HG02884 (cell line): ENCODE measurements around the gene MAPKAP1.

Experiments
- ATAC-seq: cut with Tn5 transposase; IDR thresholded peaks from one replicate; pipeline ENCODE4 v1.9.1; 2021; ENCODE audit warnings: mild to moderate bottlenecking, moderate library complexity; ENCODE audit not compliant: unreplicated experiment

The MAPKAP1 gene

DNA sequence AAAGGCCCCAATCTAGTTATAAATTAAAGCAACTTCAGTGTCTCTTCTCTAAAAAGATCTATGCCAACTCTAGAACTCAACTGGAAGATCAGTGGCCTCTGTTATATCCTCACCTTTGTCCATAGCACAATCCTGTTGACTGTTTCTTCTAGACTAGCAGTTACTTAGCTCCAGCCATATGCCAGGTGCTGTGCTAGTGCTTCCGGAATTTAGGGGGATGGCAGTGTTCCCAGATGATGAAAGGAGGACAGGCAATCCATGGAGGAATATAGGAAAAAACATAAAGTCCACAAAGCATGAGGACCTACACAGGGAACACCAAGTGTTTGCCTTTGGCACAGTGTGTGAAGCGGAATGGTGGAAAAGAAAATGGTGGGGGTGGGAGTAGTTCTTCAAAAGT lies 214.3 kb downstream of the MAPKAP1 start:
- ATAC-seq = no peak

DNA sequence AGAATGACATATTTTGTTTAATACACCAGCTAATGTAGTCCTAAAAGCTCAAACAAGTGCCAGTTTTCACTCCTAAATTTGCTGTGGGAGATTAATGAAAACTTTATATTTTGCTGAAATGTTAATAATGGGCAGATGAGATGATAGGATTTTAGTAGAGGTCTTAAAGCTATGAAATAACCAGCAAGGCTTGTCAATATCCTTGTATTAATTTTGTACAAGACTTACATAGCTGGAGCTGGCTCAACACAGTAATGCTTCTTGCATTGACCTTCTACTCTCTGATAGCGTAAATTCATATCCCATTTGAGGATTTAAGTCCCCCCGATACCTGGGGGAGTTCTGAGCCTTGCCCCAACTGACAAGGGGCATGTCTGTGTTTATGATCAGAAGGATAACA lies 219.2 kb downstream of the MAPKAP1 start:
- no peak for ATAC-seq

DNA sequence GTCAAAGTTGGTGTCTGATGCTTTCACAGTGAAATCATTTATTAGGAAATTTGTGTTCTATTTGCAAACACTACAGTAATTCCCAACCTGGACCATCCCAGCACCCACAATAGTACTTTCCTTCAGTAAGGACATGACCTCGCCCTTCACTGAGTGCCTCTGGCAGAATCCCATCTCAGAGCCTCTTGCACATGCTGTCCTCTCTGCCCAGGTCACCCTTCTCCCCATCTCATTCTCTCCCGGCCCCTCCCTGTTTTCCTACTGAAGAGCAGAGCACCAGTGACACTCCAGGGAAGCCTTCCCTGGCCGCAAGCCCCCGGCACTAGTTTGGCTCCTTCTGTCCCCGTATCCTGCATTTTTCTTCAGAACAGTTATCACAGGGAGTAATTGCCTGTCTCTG lies 220.4 kb downstream of the MAPKAP1 start:
- ATAC-seq = no peak

DNA sequence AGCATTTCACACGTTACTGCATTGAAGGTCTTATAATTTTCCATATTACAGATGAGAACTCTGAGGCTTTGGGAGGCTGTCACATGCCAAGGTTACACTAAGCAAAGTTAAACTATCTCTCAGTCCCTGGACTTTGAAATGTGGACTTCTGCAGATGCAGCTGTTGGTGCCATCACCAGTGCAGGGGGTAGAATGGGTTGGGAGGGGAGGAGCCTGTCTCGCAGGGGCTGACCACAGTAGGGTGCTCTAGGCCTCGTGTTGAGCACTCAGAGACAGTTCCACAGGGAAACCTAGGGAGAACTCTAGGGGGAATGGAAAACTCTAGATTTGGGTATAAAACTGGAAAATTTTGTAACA lies 220.9 kb downstream of the MAPKAP1 start:
- no peak for ATAC-seq

DNA sequence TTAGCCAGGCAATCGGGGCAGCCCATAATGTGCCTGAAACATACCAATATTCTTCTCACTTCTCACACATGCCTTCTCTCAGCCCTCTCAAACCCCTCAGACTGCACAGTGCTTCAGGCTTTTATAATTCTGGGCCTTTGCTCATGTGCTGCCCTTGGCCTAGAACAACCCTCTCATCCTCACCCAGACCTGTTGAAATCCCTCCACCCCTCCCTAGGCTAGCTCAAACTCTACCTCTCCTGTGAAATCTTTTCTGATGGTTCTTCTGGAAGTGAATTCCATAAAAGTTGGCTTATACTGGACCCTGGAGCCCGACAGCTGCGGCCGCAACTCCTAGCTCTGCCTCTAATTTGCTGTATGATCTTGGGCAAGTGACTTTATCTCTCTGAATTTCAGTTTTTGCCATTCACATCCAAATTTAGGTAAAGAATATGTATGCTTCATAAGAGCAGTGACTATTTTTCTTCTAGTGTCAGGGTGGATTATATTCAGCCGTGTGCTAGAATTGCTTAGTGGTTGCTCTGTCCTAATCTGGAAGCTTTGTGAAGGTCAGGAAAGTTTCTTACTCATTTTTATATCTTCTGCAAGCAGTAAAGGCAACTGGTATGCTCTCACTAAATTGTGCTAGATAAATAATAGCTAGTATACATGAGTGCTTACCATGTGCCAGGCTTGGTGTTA lies 221.4 kb downstream of the MAPKAP1 start:
- ATAC-seq = no peak

DNA sequence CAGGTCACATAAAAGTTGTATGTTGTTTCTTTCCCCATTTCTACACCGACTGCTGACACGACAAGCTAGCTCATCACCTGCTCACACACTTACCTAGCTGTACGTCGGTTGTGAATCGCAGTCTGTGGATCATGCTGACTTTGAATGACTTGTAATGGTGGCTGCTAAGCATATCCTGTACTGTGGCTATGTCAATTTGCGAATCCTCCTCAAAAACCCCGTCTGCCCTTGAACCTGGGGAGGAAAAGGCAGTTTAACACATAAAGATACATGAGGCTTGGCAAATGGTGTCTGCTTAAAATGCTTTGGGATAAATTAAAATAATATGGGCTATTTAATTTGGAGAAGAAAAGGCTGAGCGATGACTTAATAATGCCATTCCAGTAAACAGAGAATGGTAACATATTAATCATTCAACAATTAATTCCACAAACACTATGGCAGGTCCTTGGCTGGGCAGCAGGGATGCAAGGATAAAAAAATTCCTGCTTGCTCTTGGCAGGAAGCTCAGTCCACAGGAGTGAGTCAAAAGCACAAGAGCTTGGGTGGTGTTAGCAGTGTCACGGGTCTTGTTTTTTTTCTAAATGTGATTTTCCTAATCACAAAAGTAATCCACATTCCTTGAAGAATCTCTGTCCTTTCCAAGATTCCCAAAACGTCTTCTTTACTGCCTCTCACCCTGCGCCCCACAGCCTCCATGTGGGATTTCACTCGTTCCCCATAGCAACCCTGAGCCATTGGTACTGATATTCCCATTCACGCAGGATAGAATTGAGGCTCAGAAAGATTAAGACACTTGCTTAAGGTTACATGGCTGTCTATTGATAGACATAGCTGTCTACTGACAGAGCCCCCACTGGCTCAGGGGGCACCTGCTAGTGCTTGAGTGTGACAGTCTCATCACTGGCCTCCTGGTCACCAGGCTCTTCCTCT lies 222.4 kb downstream of the MAPKAP1 start:
- no peak for ATAC-seq

DNA sequence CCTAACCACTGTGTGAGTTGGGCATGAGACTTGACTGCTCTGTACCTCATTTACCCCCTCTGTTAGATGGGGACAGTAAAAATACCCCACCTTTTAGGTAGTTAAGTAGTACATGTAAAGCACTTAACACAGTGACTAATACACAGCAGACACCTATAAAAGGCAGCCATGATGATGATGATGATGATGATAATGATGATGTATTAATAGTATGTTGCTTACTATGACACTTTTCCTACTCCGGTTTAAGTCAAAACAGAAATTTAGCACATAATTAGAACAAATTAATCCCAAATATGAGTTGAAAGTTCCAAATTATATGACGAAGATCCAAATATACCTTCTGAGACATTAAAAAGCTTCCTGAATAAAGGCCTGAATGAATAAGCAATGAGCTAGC lies 223.3 kb downstream of the MAPKAP1 start:
- ATAC-seq = no peak

DNA sequence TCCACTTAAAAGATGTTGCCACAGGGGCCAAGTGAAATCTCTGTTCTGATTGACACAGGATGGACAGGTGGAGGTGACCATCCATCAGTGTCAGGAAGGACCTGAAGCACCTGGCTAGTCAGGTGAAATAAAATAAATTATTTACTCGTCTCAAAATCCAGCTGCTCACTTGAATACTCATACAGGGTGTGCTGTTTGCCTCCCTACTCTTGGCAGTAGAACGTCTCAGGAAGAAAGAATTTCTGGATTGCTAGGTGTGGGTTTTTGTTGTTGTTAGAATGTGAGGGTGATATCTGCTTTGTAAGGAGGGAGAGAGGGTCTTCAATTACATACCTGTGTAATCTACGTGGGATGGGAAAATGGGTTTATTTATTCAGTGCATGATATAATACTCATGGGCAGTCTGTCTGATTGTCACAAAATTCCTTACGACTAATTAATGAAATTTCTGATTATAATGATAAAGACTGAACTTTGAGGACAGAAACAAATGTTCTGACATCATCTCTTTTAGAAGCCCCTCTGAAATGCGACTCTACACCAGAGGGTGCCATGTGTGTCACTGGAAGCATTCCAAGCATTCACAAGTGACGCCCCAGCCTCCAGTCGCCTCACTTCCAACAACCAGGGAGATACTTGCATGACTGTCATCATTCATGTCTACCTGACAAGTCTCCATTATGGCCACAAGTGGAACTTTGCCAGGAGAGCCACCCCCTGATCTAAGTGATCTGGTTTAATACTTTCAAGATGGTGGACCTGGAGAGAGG lies 227.0 kb downstream of the MAPKAP1 start:
- no peak for ATAC-seq

DNA sequence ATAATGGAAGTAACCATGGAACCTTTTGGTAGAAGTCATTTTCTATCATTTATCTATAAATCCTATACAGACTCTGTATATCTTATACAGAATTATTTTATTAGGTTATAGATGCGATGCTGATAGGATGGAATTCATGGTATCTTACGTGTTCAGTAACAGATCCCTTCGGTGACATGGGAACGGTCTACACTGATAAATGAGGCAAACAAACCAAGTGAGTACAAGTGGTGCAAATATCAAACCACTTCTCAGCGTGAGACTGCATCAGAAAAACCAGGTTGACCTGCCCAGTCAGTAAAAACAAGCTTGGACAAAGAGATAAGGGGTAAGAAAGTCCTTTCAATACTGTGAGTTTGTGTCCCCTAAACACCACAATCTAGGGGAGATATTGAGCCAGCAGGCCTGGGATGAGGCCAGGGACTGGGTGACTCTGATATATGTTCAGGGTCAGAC lies 229.9 kb downstream of the MAPKAP1 start:
- no peak for ATAC-seq

DNA sequence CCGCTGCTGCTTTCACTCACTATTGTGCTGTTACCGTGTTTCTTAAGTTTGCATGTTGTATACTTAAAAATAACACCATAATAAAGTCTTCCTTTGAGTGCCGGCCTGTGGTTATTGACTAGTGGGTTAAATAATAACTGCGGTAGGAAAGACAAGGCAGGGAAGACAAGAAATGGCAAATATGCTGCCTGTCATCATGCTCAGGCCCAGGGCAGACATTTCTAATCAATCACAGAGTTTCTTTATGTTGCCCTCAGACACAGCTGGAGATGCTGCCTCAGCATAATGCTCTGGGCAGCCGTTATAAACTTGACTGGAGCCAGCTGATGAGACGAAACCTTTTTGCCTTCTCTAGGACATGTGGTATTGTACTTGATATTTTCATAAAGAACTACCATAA lies 230.4 kb downstream of the MAPKAP1 start:
- ATAC-seq = no peak

DNA sequence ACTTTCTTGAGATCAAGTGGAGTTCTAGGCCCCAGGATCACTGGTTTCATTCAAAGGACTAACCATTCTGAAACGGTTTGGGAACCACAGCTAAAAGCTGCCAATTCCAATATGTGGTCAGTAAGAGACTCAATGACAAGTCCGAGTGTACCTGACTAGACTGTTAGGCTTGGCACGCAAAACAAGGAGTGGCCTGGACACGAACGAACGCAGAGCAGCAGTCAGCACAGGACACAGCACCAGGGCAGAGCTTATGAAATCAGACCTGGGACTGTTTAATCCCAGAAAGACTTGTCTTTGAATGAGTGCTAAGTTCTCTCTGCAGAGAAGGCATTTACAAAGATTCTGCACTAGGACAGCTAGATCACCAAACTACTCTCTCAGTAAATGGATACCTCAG lies 231.6 kb downstream of the MAPKAP1 start:
- ATAC-seq = no peak

DNA sequence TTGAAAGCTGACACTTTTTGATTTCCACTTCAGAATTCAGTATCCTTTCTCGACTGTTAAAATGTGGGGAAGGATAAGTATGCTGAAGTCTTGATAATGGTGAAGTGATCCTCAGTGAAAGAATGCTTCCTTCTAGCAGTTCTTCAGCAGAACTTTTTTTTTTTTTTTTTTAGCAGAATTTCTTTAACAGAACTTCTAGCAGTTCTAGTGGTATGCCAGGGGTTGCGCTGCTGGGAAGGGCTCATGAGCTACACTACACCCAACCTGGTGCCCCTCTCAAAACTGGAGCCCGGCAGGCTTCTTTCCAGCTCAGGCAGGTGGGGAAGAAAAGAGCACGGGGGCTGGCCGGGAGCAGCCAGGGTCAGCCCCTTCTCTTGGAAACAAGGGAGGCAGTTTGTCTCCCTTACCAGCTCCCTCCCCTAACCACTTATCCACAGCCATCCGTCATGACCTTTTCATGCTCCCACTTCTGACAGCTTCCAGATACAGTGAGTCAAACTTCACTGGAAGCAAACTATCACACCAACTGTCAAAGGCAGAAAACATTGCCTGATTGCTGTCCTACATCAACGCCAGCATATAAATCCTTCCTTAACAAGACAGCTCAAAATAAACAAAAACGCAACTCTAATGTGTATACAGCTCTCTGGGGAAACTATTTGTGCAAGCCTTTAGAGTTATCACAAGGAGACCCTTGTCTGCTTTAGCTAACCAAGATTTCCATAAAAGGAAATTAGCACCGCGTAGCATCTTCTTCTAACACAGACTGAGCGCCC lies 233.9 kb downstream of the MAPKAP1 start:
- no peak for ATAC-seq

DNA sequence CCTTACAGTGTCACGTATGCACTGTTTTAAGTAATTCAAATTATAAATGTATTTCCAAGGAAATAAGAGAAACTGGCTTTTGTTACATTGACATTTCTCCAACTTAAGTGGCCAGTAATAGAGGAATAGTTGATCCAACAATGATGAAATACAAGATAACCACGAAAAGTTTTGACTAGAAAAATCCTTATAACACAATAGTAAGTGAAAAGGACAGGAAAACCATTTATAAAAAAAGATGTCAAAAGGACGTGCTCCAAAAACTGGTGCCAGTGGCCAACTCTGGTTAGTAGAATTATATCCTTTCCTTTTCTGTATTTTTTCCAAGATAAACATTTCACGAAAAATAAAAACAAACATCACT lies 234.5 kb downstream of the MAPKAP1 start:
- no peak for ATAC-seq

DNA sequence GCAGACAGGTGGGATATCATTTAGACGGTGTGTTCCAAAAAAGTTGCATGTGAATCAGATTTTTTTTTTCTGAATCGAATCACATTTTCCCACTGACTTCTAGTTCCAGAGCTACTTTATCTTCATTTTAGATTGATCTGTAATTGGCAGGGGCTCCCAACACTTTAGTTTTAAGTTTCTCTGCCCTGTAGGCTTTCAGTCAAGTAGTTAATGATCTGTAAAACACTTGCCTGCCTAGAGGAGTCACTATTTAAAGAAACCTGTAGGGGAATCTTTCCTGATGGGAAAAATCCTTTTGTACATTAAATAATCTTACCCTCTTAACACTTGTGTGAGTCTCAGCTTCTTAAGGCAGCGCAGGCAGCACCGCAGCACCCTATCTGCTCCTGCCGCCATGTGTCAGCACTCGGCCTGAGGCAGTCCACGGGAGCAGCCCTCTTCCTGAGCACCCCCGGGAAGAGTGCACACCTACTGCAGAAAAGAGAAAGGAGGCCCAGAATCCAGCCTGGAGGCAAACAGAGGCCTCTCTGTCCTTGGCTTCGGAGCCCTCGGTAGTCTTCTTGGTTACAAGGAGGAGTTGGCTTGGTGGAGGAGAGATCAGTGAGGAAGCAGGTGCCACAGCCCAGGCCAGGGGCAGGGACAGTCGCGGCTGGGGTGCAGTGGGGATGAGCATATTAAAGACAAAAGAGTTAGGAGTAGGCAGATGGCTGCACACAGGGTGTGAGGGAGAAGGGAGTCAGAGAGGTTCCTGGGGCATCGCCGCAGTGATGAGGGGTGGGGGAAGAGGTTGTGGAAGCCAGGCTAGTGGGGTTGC lies 236.0 kb downstream of the MAPKAP1 start:
- ATAC-seq = no peak

DNA sequence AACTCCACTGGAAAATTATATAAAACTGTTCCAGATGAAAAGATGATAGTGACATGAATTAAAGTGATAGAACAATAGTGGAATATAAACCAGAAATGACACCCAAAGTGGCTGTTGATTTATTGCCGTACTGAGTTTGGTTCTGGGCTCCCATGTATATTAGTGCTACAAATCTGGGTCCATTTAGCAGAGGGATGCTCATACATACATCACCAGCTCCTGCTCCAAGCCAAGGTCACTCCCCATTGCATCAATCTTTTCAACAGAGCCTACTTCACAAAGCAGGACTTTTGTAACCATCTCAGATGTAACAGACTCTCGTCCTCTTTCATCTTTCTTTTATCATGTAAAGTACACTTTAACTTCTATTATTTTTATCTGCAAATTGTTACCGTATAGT lies 236.8 kb downstream of the MAPKAP1 start:
- no peak for ATAC-seq

DNA sequence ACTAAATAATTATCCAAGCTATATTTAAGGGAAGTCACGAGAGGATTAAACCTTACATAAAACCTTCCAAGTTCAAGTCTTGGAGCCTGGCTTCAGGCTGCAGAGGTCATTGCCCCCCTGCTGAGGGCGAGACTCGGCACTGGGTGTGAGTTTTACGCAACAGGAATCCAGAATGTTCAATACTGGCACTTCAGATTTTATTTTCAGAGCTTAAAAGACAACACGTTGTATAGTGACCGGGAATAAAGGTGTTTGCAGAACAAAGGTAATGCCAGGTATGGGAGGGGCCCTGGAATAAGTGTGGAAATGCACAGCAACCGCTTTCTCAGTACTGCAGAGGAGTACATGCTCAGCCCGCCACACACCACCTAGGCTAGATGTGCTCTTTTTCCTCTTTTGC lies 238.4 kb downstream of the MAPKAP1 start:
- no peak for ATAC-seq

DNA sequence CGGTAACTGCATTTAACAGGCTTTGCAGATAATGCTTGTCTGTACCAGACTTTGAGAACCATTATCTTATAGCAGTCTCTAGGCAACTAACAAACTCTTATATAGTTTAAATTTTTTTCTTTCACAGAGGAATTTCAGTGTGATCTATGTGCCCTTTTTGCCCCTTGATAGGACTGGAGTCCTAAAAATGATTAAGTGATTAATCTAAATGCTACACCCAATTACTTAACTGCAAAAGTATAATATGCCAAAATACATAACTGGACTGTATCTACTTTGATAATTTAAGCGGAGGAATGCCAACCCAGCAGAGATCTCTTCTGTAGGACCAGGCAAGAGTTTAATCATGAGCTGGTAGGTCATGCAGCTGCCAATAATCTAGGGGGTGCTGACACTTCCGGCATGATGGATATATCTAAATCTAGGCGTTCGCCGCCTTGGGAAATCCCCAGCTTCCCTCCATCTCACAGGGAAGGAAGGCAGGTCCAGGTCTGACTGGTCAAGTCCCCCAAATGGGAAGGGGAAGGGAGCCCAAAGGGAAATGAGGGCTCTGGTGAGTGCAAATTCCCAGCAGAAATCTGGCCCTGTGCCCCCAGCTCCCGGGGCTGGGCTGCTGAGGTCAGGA lies 239.8 kb downstream of the MAPKAP1 start:
- no peak for ATAC-seq

DNA sequence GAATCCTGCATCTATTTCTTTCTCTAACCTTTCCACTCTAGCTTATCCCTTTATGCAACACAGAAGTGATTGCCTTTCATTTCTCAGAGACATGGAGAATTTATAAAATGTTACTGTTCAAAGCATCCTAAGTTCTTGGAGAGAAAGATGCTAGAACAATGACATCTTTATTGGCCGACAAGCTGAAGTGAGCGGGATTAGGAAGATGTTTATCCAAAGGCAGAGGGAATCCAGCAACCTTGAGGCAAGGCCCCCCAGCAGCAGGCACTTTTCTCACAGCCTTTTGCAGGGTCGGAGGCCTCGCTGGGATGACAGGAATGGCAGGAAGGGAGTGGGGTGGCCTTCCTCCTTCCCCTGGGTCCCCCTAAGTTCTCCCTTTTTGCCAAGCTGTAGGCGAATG lies 240.6 kb downstream of the MAPKAP1 start:
- ATAC-seq = no peak

DNA sequence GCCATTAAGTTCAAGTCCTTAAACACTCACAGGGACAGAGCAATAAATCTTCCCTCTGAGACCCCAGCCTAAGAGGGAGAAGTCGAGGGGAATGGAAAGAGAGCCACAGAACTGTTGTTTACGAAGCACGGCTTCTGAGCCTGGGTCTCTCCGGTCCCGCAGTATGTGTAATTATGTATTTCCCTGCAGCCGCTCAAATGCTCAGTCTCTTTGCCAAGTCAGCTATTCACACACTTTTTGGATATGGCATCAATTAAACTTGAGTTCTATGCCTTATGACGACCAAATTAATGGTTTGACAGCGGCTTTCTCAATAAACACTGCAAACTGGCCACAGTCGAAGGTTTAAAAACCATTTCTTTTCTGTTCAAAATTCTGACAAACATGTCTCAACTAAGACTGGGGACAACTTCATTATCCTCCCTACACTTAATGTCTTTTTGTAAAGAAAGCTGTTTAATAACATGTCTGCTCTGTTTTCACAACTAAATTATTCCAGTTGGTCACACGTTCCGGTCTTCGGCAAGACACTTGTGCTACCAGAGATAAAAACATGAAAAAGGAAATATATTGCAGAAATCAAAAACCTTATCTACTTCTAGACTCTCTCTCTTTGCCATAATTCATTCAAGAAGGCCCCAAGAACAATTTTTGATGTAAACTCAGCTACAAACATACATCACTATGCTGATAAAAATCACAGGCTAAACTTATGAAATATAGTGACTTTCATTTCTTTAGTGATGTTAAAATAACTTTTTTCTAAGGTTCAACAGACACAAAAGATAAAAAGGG lies 242.2 kb downstream of the MAPKAP1 start:
- no peak for ATAC-seq
